ENCODE measurements around the gene FBXL3.

The FBXL3 gene

GRCh38 chr13:77026861-77027621, at the start of gene FBXL3:
Gene FBXL3, minus strand, starts transcription at chr13:77027159. Its CDS starts 5,299 bp downstream, at chr13:77021860.
- peak; percentile 68 for DNase-seq (ENCODE audit: low read depth)

DNA sequence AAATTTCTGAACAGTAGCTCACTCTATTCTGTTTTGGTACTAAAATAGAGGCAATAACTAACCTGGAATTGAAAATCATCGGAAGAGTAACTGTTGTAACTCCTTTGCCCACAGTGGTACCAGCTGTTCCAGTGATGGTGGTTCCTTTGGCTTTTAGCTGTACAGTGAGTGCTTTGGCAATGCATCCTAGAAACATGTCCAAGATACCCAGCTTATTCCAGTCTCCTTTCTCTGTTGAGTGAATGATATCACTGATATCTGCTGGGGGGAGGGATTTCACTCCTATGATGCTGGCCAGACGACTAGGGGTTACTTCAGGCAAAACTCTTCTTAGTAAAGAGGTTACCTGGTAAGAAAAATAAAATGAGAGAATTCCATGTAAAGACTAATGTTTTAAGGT, 40.6 kb upstream of the FBXL3 start:
- no peak for DNase-seq (ENCODE audit: low read depth)

- no peak for DNase-seq (ENCODE audit: low read depth)
Measured at GRCh38 chr13:77065461-77066147, 38.6 kb upstream of the FBXL3 start.

- DNase-seq (ENCODE audit: low read depth): no peak
Measured at GRCh38 chr13:77062097-77062496, 35.1 kb upstream of the FBXL3 start.

DNA sequence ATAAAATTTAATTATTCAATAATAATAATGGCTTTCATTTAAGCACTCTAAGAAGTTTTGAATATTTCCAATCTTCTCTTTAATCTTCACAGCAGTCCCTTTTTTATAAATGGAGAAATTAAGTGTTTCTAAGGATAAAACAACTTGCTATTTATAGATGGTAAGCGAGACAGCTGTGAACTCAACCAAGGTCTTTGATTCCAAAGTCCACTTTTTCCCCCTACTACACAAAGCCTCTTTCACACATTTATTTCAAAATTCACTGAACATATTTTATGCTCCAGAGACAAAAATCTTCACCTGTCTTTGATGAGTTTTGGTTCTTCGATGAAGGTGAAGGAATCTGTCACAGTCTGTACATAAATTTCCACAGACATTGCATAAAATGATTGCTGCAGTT, 34.4 kb upstream of the FBXL3 start:
- DNase-seq (ENCODE audit: low read depth): no peak

DNA sequence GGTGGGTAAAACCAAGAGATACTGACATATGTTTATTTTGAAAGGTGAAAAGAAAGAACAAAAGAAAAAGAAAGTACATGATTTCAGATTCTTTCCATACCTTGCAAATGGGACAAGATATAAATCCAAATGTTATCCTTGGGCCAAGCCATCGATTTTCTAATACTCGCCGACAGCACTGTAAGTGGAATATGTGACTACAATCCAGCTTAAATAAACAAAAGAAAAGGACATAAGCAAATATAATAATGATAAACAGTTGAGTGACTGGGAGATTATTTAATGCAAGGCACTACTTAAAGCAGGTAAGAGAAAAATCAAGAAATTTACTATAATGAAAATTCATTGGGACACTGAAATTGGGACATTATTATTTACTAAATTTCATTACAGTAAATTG, 29.9 kb upstream of the FBXL3 start:
- no peak for DNase-seq (ENCODE audit: low read depth)

- DNase-seq (ENCODE audit: low read depth): no peak
Measured at GRCh38 chr13:77056382-77056781, 29.4 kb upstream of the FBXL3 start.

DNA sequence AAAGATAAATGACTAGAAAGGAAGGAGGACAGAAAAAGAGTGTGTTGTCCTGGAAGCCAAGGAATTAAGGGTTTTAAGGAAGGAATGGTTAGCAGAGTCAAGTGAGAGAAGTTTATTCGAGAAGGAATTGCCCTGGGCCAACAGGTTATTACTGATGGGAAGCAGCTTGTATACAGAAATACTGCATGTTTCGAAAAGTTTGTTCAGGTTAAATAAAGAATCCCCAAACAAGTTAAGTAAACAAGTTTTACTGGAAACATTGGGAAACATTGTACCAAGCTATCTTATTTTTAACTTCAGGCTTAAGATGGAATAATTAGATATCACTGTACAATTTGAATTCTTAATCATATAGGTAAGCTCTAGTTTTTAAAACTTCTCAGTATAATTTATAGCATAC, 28.2 kb upstream of the FBXL3 start:
- DNase-seq (ENCODE audit: low read depth): no peak

DNA sequence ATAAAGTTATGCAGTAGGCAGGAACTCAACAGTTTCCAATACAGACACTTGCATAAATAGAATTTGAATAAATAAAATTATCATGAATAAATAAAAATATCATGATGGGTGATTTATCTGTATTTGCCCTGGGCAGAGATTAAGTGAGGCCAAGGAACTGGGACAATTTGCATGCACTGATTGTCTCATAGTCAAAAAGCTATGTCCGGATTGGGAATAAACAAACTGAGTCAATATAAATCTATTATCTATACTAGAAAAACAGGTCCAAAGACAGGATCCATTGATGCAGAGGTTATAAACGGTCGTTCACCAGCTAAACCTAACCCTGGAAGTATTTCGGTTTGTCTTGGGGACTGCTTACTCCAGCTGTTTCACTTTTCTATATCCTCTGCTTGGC, 26.2 kb upstream of the FBXL3 start:
- no peak for DNase-seq (ENCODE audit: low read depth)

DNA sequence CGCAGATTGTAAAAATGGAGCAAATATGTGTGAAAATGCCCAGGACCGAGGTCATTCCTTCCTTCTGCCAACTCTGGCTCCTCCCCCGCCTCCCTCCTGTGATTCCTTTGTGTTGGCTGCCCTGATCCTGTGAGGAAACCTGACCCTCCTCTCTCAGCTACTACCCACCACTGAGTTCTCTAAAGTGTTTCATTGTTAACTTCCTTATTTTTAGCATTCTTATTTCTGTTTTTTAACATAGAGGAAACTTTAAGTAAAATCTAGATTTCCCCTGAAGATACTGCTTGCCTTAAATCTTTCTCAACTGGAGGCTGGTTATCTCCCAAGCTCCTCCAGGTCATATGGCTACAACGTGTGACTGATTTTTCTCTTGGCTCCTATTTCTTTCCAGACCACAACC, 21.7 kb upstream of the FBXL3 start:
- DNase-seq (ENCODE audit: low read depth): no peak

GRCh38 chr13:77047649-77048343, 20.8 kb upstream of the FBXL3 start:
- no peak for DNase-seq (ENCODE audit: low read depth)

- no peak for DNase-seq (ENCODE audit: low read depth)
Measured at GRCh38 chr13:77042566-77043177, 15.7 kb upstream of the FBXL3 start.

DNA sequence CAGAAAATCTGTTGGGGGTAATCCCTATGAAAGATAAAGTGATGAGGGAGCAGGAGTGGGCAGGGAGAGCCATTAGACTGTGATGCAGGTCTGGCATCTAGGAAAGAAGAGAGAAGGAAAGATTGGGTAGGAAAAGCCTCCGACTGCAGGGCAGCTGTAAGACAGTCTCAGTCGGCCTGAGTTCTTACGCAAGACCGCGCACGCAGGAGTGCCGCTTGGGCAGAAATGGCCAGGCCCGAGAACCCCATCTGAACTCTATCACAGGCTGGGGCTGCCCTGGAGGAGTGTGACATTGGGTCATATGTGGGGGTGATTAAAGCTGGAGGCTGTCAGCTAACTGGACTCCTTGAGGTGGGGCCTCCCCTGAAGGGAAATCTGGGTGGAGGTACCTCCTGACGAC, 13.9 kb upstream of the FBXL3 start:
- DNase-seq (ENCODE audit: low read depth): no peak

- no peak for DNase-seq (ENCODE audit: low read depth)
Measured at GRCh38 chr13:77040076-77040475, 13.1 kb upstream of the FBXL3 start.

- DNase-seq (ENCODE audit: low read depth): no peak
Measured at GRCh38 chr13:77038907-77039480, 12.0 kb upstream of the FBXL3 start.

DNA sequence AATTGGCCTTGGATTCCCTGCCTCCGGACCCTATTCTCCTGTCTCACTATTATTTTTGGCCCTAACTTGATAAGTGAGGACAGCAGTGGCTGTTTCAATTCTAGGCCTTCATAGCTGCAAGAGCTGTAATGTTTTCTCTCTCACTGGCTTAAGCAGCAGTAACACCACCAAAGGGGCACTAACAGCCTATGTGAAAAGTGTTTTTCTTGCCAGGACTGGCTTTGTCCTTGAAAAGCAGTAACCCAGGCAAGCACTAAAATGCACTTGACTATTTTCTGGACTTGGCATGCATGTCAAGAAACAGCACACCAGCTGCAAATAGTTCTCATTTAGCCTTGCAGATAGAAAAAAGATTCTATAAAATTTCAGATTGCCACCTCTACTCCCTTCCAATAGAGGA, 9.3 kb upstream of the FBXL3 start:
- no peak for DNase-seq (ENCODE audit: low read depth)

GRCh38 chr13:77034881-77035280, 7.9 kb upstream of the FBXL3 start:
- no peak for DNase-seq (ENCODE audit: low read depth)

GRCh38 chr13:77033717-77034302, 6.9 kb upstream of the FBXL3 start:
- no peak for DNase-seq (ENCODE audit: low read depth)

DNA sequence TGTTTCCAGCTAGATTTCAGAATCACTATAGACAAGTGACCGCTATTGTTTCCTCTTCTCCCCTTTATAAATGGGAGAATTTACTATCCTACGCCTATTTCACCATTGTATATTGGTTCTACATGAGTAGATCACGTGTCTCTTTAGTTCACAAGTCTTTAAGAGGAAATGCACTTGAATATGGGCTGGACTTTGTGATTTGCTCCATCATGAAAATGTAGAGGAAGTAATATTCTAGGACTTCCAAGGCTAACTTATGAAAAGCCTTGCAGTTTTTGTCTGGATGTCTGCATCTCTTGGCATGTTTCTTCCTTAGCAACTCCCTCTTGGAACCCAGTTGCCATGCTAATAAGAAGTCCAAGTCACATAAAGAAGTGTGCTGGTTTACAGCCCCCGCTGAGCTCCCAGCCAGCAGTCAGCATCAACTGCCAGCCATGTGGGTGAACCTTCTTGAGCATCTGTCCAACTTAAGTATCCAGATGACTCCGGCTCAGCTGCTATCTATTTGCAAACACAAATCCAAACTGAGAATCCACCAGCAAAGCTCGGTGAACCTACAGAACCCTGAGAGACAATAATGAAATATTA, 4.8 kb upstream of the FBXL3 start:
- DNase-seq (ENCODE audit: low read depth): no peak

DNA sequence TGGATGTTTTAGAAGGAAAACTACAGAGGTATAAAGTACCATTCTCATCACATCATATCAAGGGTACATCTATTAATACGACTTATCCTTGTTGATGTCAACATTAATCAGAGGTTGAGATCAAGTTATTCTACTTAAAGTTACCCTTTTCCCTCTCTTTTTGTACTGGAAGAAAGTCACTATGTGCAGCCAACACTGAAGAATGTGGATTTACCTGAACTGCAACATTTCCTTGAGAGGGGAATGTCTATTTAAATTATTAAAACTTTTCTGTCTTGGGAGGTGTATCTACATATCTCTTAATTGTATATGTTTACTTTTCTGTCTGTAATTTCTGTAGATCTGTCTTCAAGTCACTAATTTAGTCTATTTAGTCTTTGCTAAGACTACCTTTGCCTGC, 2.5 kb upstream of the FBXL3 start:
- no peak for DNase-seq (ENCODE audit: low read depth)

DNA sequence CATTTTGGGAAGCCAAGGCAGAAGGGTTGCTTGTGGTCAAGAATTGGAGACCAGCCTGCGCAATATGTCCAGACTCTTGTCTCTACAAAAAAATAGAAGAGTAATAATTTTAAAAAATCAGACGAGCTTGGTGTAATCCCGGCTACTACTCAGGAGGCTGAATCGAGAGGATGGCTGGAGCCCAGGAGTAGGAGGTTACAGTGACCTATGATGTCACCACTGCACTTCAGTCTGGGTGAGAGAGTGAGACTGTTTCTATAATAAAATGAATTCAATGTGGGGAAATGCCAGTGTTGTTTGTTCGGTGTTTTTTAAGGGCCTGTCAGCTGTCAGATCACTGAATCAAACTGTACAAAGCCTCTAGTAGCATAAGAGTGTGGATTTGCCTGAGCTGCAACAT, 1.2 kb upstream of the FBXL3 start:
- DNase-seq (ENCODE audit: low read depth): no peak

All from GM04503 (cell line).